IPS-20b (cell line): Measurements from ENCODE around the gene CHTF8.

ENCODE experiments used
- H3K27ac ChIP-seq: one replicate; pipeline ENCODE4 v1.5.1; 2013; ENCODE audit warnings: low read length
- H3K27me3 ChIP-seq: 2 replicates; pipeline ENCODE4 v1.6.1; 2013; ENCODE audit warnings: mild to moderate bottlenecking, low read length, inconsistent platforms; ENCODE audit not compliant: insufficient read depth
- H3K36me3 ChIP-seq: 2 replicates; pipeline ENCODE4 v1.6.1; 2013; ENCODE audit warnings: low read depth, mild to moderate bottlenecking, inconsistent platforms, low read length, moderate library complexity; ENCODE audit not compliant: insufficient read depth
- H3K4me1 ChIP-seq: 2 replicates; pipeline ENCODE4 v1.6.1; 2013; ENCODE audit warnings: mild to moderate bottlenecking, control low read depth, inconsistent platforms, low read length, moderate library complexity; ENCODE audit not compliant: insufficient read depth
- H3K4me3 ChIP-seq: 2 replicates; pipeline ENCODE4 v1.5.1; 2013; ENCODE audit warnings: mild to moderate bottlenecking, low read length, inconsistent platforms
- H3K9ac ChIP-seq: 2 replicates; pipeline ENCODE4 v1.6.1; 2013; ENCODE audit warnings: low read depth, mild to moderate bottlenecking, inconsistent platforms, low read length, moderate library complexity
- H3K9me3 ChIP-seq: 2 replicates; pipeline ENCODE4 v1.6.1; 2013; ENCODE audit warnings: mild to moderate bottlenecking, low read depth, low read length, inconsistent platforms; ENCODE audit not compliant: insufficient read depth

CHTF8 gene

GRCh38 chr16:69110406-69110805, 22.0 kb downstream of the CHTF8 start:
- H3K9ac ChIP-seq = no peak overlapping the region
- H3K4me3 ChIP-seq = no peak overlapping the region
- no peaks in the 10 kb centered on the region for H3K9me3 ChIP-seq
- H3K4me1 ChIP-seq = peaks cover 7% of the 10 kb centered on the region
- no peak overlapping the region for H3K27ac ChIP-seq
- H3K36me3 ChIP-seq = peaks cover 69% of the 10 kb centered on the region
- H3K27me3 ChIP-seq = no peaks in the 10 kb centered on the region

- H3K27me3 ChIP-seq = no peaks in the 10 kb centered on the region
- H3K9me3 ChIP-seq = no peaks in the 10 kb centered on the region
- H3K36me3 ChIP-seq = peaks cover 61% of the 10 kb centered on the region
- no peak overlapping the region for H3K9ac ChIP-seq
- no peak overlapping the region for H3K4me3 ChIP-seq
- H3K27ac ChIP-seq = no peak overlapping the region
- peaks cover 10% of the 10 kb centered on the region for H3K4me1 ChIP-seq
Observed at GRCh38 chr16:69109486-69110270, 22.7 kb downstream of the CHTF8 start.

GRCh38 chr16:69108905-69109252, 23.5 kb downstream of the CHTF8 start:
- H3K4me3 ChIP-seq = peak overlapping the region; percentile 85
- no peaks in the 10 kb centered on the region for H3K9me3 ChIP-seq
- peaks cover 53% of the 10 kb centered on the region for H3K36me3 ChIP-seq
- no peaks in the 10 kb centered on the region for H3K27me3 ChIP-seq
- peaks cover 10% of the 10 kb centered on the region for H3K4me1 ChIP-seq
- peak overlapping the region; percentile 29 for H3K27ac ChIP-seq
- peak overlapping the region; percentile 85; the same call in 1 of the 2 replicates for H3K9ac ChIP-seq

GRCh38 chr16:69108064-69108904, 24.1 kb downstream of the CHTF8 start:
- H3K4me1 ChIP-seq = peaks cover 10% of the 10 kb centered on the region
- no peaks in the 10 kb centered on the region for H3K27me3 ChIP-seq
- H3K27ac ChIP-seq = peak overlapping the region; percentile 34
- no peaks in the 10 kb centered on the region for H3K9me3 ChIP-seq
- peak overlapping the region; percentile 85 for H3K9ac ChIP-seq
- H3K36me3 ChIP-seq = peaks cover 47% of the 10 kb centered on the region
- H3K4me3 ChIP-seq = peak overlapping the region; percentile 85

- peaks cover 39% of the 10 kb centered on the region for H3K36me3 ChIP-seq
- H3K27ac ChIP-seq = peak overlapping the region; percentile 62
- H3K9me3 ChIP-seq = no peaks in the 10 kb centered on the region
- peaks cover 12% of the 10 kb centered on the region for H3K4me1 ChIP-seq
- H3K27me3 ChIP-seq = no peaks in the 10 kb centered on the region
- H3K9ac ChIP-seq = peak overlapping the region; percentile 85
- peak overlapping the region; percentile 85 for H3K4me3 ChIP-seq
Observed at GRCh38 chr16:69107316-69107962, 24.9 kb downstream of the CHTF8 start.

- H3K9me3 ChIP-seq = no peaks in the 10 kb centered on the region
- peaks cover 18% of the 10 kb centered on the region for H3K4me1 ChIP-seq
- H3K9ac ChIP-seq = peak overlapping the region; percentile 85; the same call in 1 of the 2 replicates
- peak overlapping the region; percentile 62 for H3K27ac ChIP-seq
- peak overlapping the region; percentile 85 for H3K4me3 ChIP-seq
- no peaks in the 10 kb centered on the region for H3K27me3 ChIP-seq
- H3K36me3 ChIP-seq = peaks cover 32% of the 10 kb centered on the region
Observed at GRCh38 chr16:69106491-69107315, 25.7 kb downstream of the CHTF8 start.

- H3K36me3 ChIP-seq = peaks cover 22% of the 10 kb centered on the region
- H3K27ac ChIP-seq = no peak within 1 kb of the TSS
- H3K27me3 ChIP-seq = no peaks in the 10 kb centered on the region
- H3K4me3 ChIP-seq = peak within 1 kb of the TSS; percentile 85
- H3K9ac ChIP-seq = peak within 1 kb of the TSS; percentile 85; the same call in 1 of the 2 replicates
- no peaks in the 10 kb centered on the region for H3K9me3 ChIP-seq
- H3K4me1 ChIP-seq = peaks cover 18% of the 10 kb centered on the region
Observed at GRCh38 chr16:69105501-69106361, 26.7 kb downstream of the CHTF8 start, which contains the start of gene HAS3. TSS of gene HAS3 (plus strand) at chr16:69105653. CDS start at chr16:69109396, 3,743 bp downstream.

- H3K4me3 ChIP-seq = no peak overlapping the region
- H3K27ac ChIP-seq = no peak overlapping the region
Observed at GRCh38 chr16:69100071-69100691, 32.2 kb downstream of the CHTF8 start.

GRCh38 chr16:69095193-69095592, 37.2 kb downstream of the CHTF8 start:
- no peak overlapping the region for H3K9ac ChIP-seq
- no peaks in the 10 kb centered on the region for H3K9me3 ChIP-seq
- no peak overlapping the region for H3K27ac ChIP-seq
- no peaks in the 10 kb centered on the region for H3K27me3 ChIP-seq
- H3K36me3 ChIP-seq = no peaks in the 10 kb centered on the region
- H3K4me3 ChIP-seq = no peak overlapping the region
- peaks cover 11% of the 10 kb centered on the region for H3K4me1 ChIP-seq

More at GRCh38 chr16:69100071-69100691, 32.2 kb downstream of the CHTF8 start:
- no peak overlapping the region; the same call in 1 of the 2 replicates for H3K9ac ChIP-seq
- no peaks in the 10 kb centered on the region for H3K27me3 ChIP-seq
- no peaks in the 10 kb centered on the region for H3K36me3 ChIP-seq
- H3K9me3 ChIP-seq = no peaks in the 10 kb centered on the region
- peaks cover 26% of the 10 kb centered on the region for H3K4me1 ChIP-seq

- H3K27me3 ChIP-seq = no peaks in the 10 kb centered on the region
- no peaks in the 10 kb centered on the region for H3K36me3 ChIP-seq
- H3K27ac ChIP-seq = no peak overlapping the region
- H3K9ac ChIP-seq = no peak overlapping the region
- H3K4me3 ChIP-seq = no peak overlapping the region
- H3K9me3 ChIP-seq = no peaks in the 10 kb centered on the region
- H3K4me1 ChIP-seq = peaks cover 8% of the 10 kb centered on the region
Observed at GRCh38 chr16:69094501-69094900, 37.9 kb downstream of the CHTF8 start.
